ENCODE results near the gene YWHAG. TPM values are rescaled to one million over a fixed set of nuclear protein-coding genes. Genes with fewer than 3 reads are reported as not detected.
A peak's percentile ranks its signal among the peaks of the same experiment; 100 is the strongest.
"Not testable (repeated sequence)": the region's sequence is repeated elsewhere in the genome, so short reads cannot be mapped to it uniquely, and the experiment has no call there.

Gene YWHAG
- total RNA-seq, 1 experiment from 2014 or later = 192 TPM

GRCh38 chr7:76395965-76396726 is 37.4 kb upstream of the YWHAG start:
- DNase-seq (ENCODE audit: low spot score) (peak; percentile 62), ATAC-seq (peak; percentile 35)
- no peaks in the 10 kb centered on the region for H3K36me3 Mint-ChIP-seq
- H3K4me3 Mint-ChIP-seq = no peak overlapping the region
- POLR2A ChIA-PET = interaction anchor here (1.1 to 1.2 kb wide), 2 partner anchors 12 to 37 kb away, joined by 4 read pairs; no protein-coding TSS in a partner anchor
- no peak overlapping the region for H3K27ac Mint-ChIP-seq
- TF ChIP-seq NR3C1 (CRISPR knock-in tag; conservative IDR thresholded peaks at IDR 0.05; ENCODE audit: low read depth) = no peak
- no peak for TF ChIP-seq ARID4B (CRISPR knock-in tag; IDR thresholded peaks at IDR 0.05; ENCODE audit: borderline replicate concordance)
- TF ChIP-seq, protein P1, sequence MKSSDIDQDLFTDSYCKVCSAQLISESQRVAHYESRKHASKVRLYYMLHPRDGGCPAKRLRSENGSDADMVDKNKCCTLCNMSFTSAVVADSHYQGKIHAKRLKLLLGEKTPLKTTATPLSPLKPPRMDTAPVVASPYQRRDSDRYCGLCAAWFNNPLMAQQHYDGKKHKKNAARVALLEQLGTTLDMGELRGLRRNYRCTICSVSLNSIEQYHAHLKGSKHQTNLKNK (CRISPR knock-in tag; IDR thresholded peaks at IDR 0.05) = no peak
- TF ChIP-seq ZNF263 (CRISPR knock-in tag; IDR thresholded peaks at IDR 0.05; ENCODE audit: low read depth) = peak; percentile 72; the same call in 1 of the 2 replicates
- no peak for TF ChIP-seq TEAD4 (CRISPR knock-in tag; IDR thresholded peaks at IDR 0.05)
- TF ChIP-seq FOXP1 (CRISPR knock-in tag; IDR thresholded peaks at IDR 0.05; ENCODE audit: borderline replicate concordance) = no peak
- H3K4me1 Mint-ChIP-seq = peaks cover 34% of the 10 kb centered on the region
- CTCF ChIA-PET = no interaction called here
- H3K27me3 Mint-ChIP-seq (ENCODE audit: low read depth) = peaks cover 10% of the 10 kb centered on the region
- no peaks in the 10 kb centered on the region for H3K9me3 Mint-ChIP-seq

DNA sequence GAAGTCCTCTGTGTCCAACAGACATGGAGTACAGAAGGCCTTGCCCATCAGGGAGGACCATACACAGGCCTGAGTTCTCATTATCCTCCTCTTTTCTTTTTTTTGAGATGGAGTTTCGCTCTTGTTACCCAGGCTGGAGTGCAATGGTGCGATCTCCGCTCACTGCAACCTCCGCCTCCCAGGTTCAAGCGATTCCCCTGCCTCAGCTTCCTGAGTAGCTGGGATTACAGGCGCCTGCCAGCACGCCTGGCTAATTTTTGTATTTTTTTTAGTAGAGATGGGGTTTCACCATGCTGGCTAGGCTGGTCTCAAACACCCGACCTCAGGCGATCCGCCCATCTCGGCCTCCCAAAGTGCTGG is 36.8 kb upstream of the YWHAG start:
- not testable (repeated sequence) for H3K27ac Mint-ChIP-seq; H3K36me3 Mint-ChIP-seq; H3K4me3 Mint-ChIP-seq; ATAC-seq; H3K9me3 Mint-ChIP-seq; DNase-seq (ENCODE audit: low spot score)
- Mint-ChIP-seq H3K4me1 (peaks cover 34% of the 10 kb centered on the region), H3K27me3 (ENCODE audit: low read depth) (peaks cover 10% of the 10 kb centered on the region)
- POLR2A ChIA-PET = interaction anchor here (1.1 to 1.2 kb wide), 2 partner anchors 12 to 36 kb away, joined by 4 read pairs; no protein-coding TSS in a partner anchor
- CTCF ChIA-PET = interaction anchor here (1.0 kb wide), 1 partner anchor 13 kb away, joined by 3 read pairs; the partner anchor contains the start of gene SSC4D

DNA sequence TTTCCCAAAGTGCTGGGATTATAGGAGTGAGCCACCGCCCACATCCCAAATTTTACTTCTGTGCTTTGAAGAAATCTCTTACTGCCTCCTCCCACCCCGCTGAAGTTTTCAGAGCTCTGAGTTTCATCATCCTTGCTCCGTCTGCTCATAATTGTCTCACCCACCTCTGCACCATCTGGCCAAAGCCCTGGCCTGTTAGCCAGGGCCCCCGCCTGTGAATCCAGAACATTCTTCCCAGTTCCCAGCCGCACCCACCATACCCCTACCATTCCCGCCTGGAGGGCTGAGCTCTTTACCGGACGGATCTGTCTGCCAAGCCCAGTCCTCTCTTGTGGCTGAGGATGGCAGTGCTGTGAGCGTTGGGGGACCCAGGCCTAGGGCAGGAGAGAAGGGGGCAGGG is 36.2 kb upstream of the YWHAG start:
- CTCF ChIA-PET = interaction anchor here (0.6 to 1.0 kb wide), 2 partner anchors 14 to 28 kb away, joined by 3 read pairs; partner anchors contain the start of gene SSC4D
- TF ChIP-seq, protein P2, sequence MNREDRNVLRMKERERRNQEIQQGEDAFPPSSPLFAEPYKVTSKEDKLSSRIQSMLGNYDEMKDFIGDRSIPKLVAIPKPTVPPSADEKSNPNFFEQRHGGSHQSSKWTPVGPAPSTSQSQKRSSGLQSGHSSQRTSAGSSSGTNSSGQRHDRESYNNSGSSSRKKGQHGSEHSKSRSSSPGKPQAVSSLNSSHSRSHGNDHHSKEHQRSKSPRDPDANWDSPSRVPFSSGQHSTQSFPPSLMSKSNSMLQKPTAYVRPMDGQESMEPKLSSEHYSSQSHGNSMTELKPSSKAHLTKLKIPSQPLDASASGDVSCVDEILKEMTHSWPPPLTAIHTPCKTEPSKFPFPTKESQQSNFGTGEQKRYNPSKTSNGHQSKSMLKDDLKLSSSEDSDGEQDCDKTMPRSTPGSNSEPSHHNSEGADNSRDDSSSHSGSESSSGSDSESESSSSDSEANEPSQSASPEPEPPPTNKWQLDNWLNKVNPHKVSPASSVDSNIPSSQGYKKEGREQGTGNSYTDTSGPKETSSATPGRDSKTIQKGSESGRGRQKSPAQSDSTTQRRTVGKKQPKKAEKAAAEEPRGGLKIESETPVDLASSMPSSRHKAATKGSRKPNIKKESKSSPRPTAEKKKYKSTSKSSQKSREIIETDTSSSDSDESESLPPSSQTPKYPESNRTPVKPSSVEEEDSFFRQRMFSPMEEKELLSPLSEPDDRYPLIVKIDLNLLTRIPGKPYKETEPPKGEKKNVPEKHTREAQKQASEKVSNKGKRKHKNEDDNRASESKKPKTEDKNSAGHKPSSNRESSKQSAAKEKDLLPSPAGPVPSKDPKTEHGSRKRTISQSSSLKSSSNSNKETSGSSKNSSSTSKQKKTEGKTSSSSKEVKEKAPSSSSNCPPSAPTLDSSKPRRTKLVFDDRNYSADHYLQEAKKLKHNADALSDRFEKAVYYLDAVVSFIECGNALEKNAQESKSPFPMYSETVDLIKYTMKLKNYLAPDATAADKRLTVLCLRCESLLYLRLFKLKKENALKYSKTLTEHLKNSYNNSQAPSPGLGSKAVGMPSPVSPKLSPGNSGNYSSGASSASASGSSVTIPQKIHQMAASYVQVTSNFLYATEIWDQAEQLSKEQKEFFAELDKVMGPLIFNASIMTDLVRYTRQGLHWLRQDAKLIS (CRISPR knock-in tag; IDR thresholded peaks at IDR 0.05; ENCODE audit: borderline replicate concordance) = no peak
- TF ChIP-seq MYBL2 (CRISPR knock-in tag; IDR thresholded peaks at IDR 0.05) (no peak), FOXK1 (CRISPR knock-in tag; IDR thresholded peaks at IDR 0.05) (no peak)
- ATAC-seq = no peak
- peaks cover 10% of the 10 kb centered on the region for H3K27me3 Mint-ChIP-seq (ENCODE audit: low read depth)
- no peak for DNase-seq (ENCODE audit: low spot score)
- H3K9me3 Mint-ChIP-seq = no peaks in the 10 kb centered on the region
- no peaks in the 10 kb centered on the region for H3K36me3 Mint-ChIP-seq
- no peak overlapping the region for H3K27ac Mint-ChIP-seq
- H3K4me3 Mint-ChIP-seq = no peak overlapping the region
- POLR2A ChIA-PET = no interaction called here
- peaks cover 34% of the 10 kb centered on the region for H3K4me1 Mint-ChIP-seq
